ENCODE measurements around the gene TRAF2.
A peak's percentile ranks its signal among the peaks of the same experiment; 100 is the strongest.

- TF ChIP-seq CBFB (CRISPR knock-in tag; IDR thresholded peaks at IDR 0.05) = no peak
- TF ChIP-seq HINFP (CRISPR knock-in tag; IDR thresholded peaks at IDR 0.05; ENCODE audit: low read depth) = no peak
- TF ChIP-seq CTCF (CRISPR knock-in tag; IDR thresholded peaks at IDR 0.05) = no peak
- TF ChIP-seq MIXL1 (CRISPR knock-in tag; IDR thresholded peaks at IDR 0.05) = no peak
- TF ChIP-seq POLR2G (IDR thresholded peaks at IDR 0.05; ENCODE audit: low read depth, low read length) = peak; percentile 49; the same call in 1 of the 2 replicates
- TF ChIP-seq CEBPB (IDR thresholded peaks at IDR 0.05; ENCODE audit: borderline replicate concordance, low read depth, low read length) = no peak
- no peak for TF ChIP-seq MXI1 (IDR thresholded peaks at IDR 0.05; ENCODE audit: borderline replicate concordance, low read depth, low read length)
- no peak for TF ChIP-seq POLR2AphosphoS2 (IDR thresholded peaks at IDR 0.05; ENCODE audit: low read depth, low read length)
- TF ChIP-seq ZNF280D (CRISPR knock-in tag; IDR thresholded peaks at IDR 0.05) = no peak
- TF ChIP-seq MAFG (CRISPR knock-in tag; IDR thresholded peaks at IDR 0.05) = no peak
- no peak for TF ChIP-seq NFRKB (IDR thresholded peaks at IDR 0.05)
Observed at GRCh38 chr9:136939431-136939995, 53.2 kb downstream of the TRAF2 start.
